CD4-positive, alpha-beta memory T cell (primary cell): ENCODE results near the gene RBM23. TPM values are rescaled to one million over a fixed set of nuclear protein-coding genes. Genes with fewer than 3 reads are reported as not detected.

Experiments
- CTCF ChIA-PET: fragments of 350-600 bp; sonication (Branson Sonifier 250); formaldehyde crosslinking; loops from one replicate; lab custom pipeline; 2021; ENCODE audit warnings: inconsistent platforms; ENCODE audit not compliant: partially characterized antibody; lab: Charles Lee
- POLR2A ChIA-PET: fragments of 350-600 bp; sonication (Branson Sonifier 250); formaldehyde crosslinking; loops from one replicate; lab custom pipeline; 2021; ENCODE audit not compliant: partially characterized antibody; lab: Charles Lee
- DNase-seq, 5 donors: peaks; one replicate each; pipeline versions ENCODE4 v3.0.0 to v3.0.0-alpha.2; 2020 to 2022; ENCODE audit warnings: mixed read lengths in 1 of 5
- H3K27ac ChIP-seq: one replicate; pipeline ENCODE4 v1.7.0; 2013; ENCODE audit warnings: low read depth, low read length
- H3K27me3 ChIP-seq: 2 replicates; pipeline ENCODE4 v1.7.0; 2013; ENCODE audit warnings: mild to moderate bottlenecking, low read length, moderate library complexity; ENCODE audit not compliant: insufficient read depth
- H3K36me3 ChIP-seq: 2 replicates; pipeline ENCODE4 v1.7.0; 2013; ENCODE audit warnings: mild to moderate bottlenecking, low read length, moderate library complexity; ENCODE audit not compliant: insufficient read depth
- H3K4me1 ChIP-seq: 2 replicates; pipeline ENCODE4 v1.7.0; 2013; ENCODE audit warnings: mild to moderate bottlenecking, low read length, moderate library complexity; ENCODE audit not compliant: insufficient read depth
- H3K4me3 ChIP-seq, 2 donors: one replicate each; pipeline ENCODE4 v1.7.0; 2013; ENCODE audit warnings: low read length in 2 of 2, mild to moderate bottlenecking in 1 of 2
- H3K9me3 ChIP-seq, 2 donors: one replicate each; pipeline ENCODE4 v1.7.0; 2013; ENCODE audit warnings: low read length in 2 of 2, control low read depth in 1 of 2; ENCODE audit not compliant: control insufficient read depth in 1 of 2
- H3K27ac Mint-ChIP-seq, 7 donors: one replicate each; pipeline ENCODE4 v1.8.0; 2020 to 2021; ENCODE audit warnings: mixed read lengths in 7 of 7, mild to moderate bottlenecking in 6 of 7, inconsistent platforms in 3 of 7, moderate library complexity in 3 of 7
- H3K27me3 Mint-ChIP-seq, 2 donors: one replicate each; pipeline ENCODE4 v1.8.0; 2020 to 2021; ENCODE audit warnings: mixed read lengths in 2 of 2
- H3K36me3 Mint-ChIP-seq, 2 donors: one replicate each; pipeline ENCODE4 v1.8.0; 2020 to 2021; ENCODE audit warnings: mixed read lengths in 2 of 2, inconsistent platforms in 1 of 2, mild to moderate bottlenecking in 1 of 2
- H3K4me1 Mint-ChIP-seq, 4 donors: one replicate each; pipeline ENCODE4 v1.8.0; 2020 to 2021; ENCODE audit warnings: mixed read lengths in 4 of 4, mild to moderate bottlenecking in 1 of 4
- H3K4me3 Mint-ChIP-seq, 8 donors: one replicate each; pipeline ENCODE4 v1.8.0; 2020 to 2021; ENCODE audit warnings: mixed read lengths in 8 of 8, mild to moderate bottlenecking in 7 of 8, moderate library complexity in 6 of 8, inconsistent platforms in 3 of 8
- H3K9me3 Mint-ChIP-seq, 8 donors: one replicate each; pipeline ENCODE4 v1.8.0; 2020 to 2021; ENCODE audit warnings: mixed read lengths in 8 of 8, mild to moderate bottlenecking in 5 of 8, inconsistent platforms in 3 of 8, moderate library complexity in 1 of 8
- intact Hi-C: fragments of 100-400 bp; cut with micrococcal nuclease; formaldehyde crosslinking; loops from one replicate; pipeline ENCODE4 v1.15.1; 2023
- polyA plus RNA-seq, 2 donors: library from polyadenylated mRNA; unstranded; fragments of 300-500 nt; fragmentation: Illumina TruSeq; gene quantifications; one replicate each; pipeline ENCODE4 v1.2.3, GENCODE V29; 2021
- total RNA-seq, 2 experiments: library from RNA; stranded (reverse); gene quantifications; one replicate each; pipeline ENCODE4 v1.2.3, GENCODE V29; 2021

The RBM23 gene
- total and polyA plus RNA-seq, 4 experiments from 2014 or later, result 57.1 to 123 (median 88.6) TPM

DNA sequence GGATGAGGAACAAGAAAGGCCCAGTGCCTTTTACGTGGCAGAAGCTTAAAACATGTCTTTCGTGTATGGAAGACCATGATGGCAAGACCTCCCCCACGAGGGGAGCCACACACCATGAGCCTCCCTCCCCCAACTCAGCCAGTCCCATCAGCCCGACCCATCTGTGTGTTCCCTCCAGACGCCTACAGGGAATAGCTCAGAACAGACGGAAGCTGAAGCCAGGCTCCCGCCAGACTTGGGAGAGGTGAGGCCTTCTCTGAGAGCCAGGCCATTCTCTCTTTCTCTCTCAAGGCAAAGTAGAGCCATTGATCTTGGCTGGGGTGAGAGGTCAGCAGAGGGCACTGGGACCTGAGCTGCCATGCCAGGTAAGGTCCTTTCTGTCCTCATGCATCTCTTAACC lies 26.5 kb downstream of the RBM23 start:
- Histone ChIP-seq H3K27me3 (no peaks in the 10 kb centered on the region), H3K4me3 (no peak overlapping the region), H3K9me3 (no peaks in the 10 kb centered on the region), H3K27ac (no peak overlapping the region), H3K36me3 (no peaks in the 10 kb centered on the region), H3K4me1 (peaks cover 28% of the 10 kb centered on the region)
- H3K4me1 Mint-ChIP-seq, result peaks cover 18 to 30% (median 24%) of the 10 kb centered on the region in 4 donors
- H3K36me3 Mint-ChIP-seq, result peaks cover 7 to 12% of the 10 kb centered on the region in 2 donors
- no peak overlapping the region for H3K4me3 Mint-ChIP-seq
- ChIA-PET POLR2A (interaction anchor here (0.8 to 1.1 kb wide), 2 partner anchors 10 to 20 kb away, joined by 3 read pairs; no protein-coding TSS in a partner anchor), CTCF (interaction anchor here (1.3 to 5.5 kb wide), 2 partner anchors 9 to 19 kb away, joined by 5 to 59 read pairs; no protein-coding TSS in a partner anchor)
- no peaks in the 10 kb centered on the region for H3K9me3 Mint-ChIP-seq
- H3K27ac Mint-ChIP-seq, result peak overlapping the region in 1 of 7 donors; percentile 27
- H3K27me3 Mint-ChIP-seq, result no peaks in the 10 kb centered on the region
- DNase-seq, result no peak
- intact Hi-C loops, result no loop called here

- Histone ChIP-seq H3K27ac (no peak overlapping the region), H3K9me3 (no peaks in the 10 kb centered on the region), H3K4me1 (peaks cover 41% of the 10 kb centered on the region), H3K4me3 (no peak overlapping the region), H3K36me3 (no peaks in the 10 kb centered on the region), H3K27me3 (no peaks in the 10 kb centered on the region)
- peak overlapping the region in 3 of 7 donors; percentile 64 to 95 (median 72) for H3K27ac Mint-ChIP-seq
- H3K36me3 Mint-ChIP-seq, result peaks cover 8 to 12% of the 10 kb centered on the region in 2 donors
- ChIA-PET POLR2A (interaction anchor here (1.0 to 10.8 kb wide), 5 partner anchors 9 to 60 kb away, joined by 3 to 208 read pairs (median 8); partner anchors contain the start of genes LRP10, MRPL52 and RBM23), CTCF (interaction anchor here (0.9 to 11.4 kb wide), 6 partner anchors 11 to 320 kb away, joined by 3 to 191 read pairs (median 36); partner anchors contain the start of gene LRP10)
- intact Hi-C loops, result no loop called here
- H3K4me1 Mint-ChIP-seq, result peaks cover 27 to 48% (median 36%) of the 10 kb centered on the region in 4 donors
- H3K4me3 Mint-ChIP-seq, result peak overlapping the region in 2 of 8 donors; percentile 25 to 39
- no peak for DNase-seq
- peaks cover 0 to 2% (median 0%) of the 10 kb centered on the region in 8 donors for H3K9me3 Mint-ChIP-seq
- no peaks in the 10 kb centered on the region for H3K27me3 Mint-ChIP-seq
Measured at GRCh38 chr14:22890416-22890815, 28.5 kb downstream of the RBM23 start.

GRCh38 chr14:22888662-22889061 lies 30.3 kb downstream of the RBM23 start:
- intact Hi-C loops, result no loop called here
- no peak overlapping the region for H3K4me3 ChIP-seq
- peak overlapping the region; percentile 68 for H3K27ac ChIP-seq

GRCh38 chr14:22887990-22888378 lies 31.0 kb downstream of the RBM23 start:
- Mint-ChIP-seq H3K36me3 (peaks cover 6 to 9% of the 10 kb centered on the region in 2 donors), H3K4me1 (peaks cover 32 to 72% (median 53%) of the 10 kb centered on the region in 4 donors), H3K4me3 (peak overlapping the region; percentile 87 to 97 (median 94)), H3K27me3 (no peaks in the 10 kb centered on the region), H3K27ac (peak overlapping the region; percentile 93 to 99 (median 97)), H3K9me3 (peaks cover 0 to 2% (median 0%) of the 10 kb centered on the region in 8 donors)
- POLR2A ChIA-PET, result interaction anchor here (0.7 to 10.8 kb wide), 13 partner anchors 8 to 891 kb away, joined by 3 to 208 read pairs (median 6); partner anchors contain the start of genes ACIN1, C14orf119, DAD1 and LRP10
- Histone ChIP-seq H3K4me3 (peak overlapping the region; percentile 24 to 30), H3K27me3 (no peaks in the 10 kb centered on the region), H3K9me3 (no peaks in the 10 kb centered on the region), H3K36me3 (no peaks in the 10 kb centered on the region), H3K4me1 (peaks cover 48% of the 10 kb centered on the region), H3K27ac (peak overlapping the region; percentile 68)
- peak in 3 of 5 donors; percentile 24 to 47 (median 37) for DNase-seq
- CTCF ChIA-PET, result interaction anchor here (0.8 to 11.4 kb wide), 11 partner anchors 9 to 318 kb away, joined by 3 to 191 read pairs (median 5); partner anchors contain the start of genes LRP10 and MRPL52
- intact Hi-C loops, result loop anchor here (1.0 to 2.0 kb wide), 5 partner anchors 12 to 59 kb away; partner anchors contain the start of genes LRP10, MRPL52, PRMT5 and RBM23

More at GRCh38 chr14:22888662-22889061, 30.3 kb downstream of the RBM23 start:
- POLR2A ChIA-PET, result interaction anchor here (0.7 to 10.8 kb wide), 16 partner anchors 8 to 677 kb away, joined by 3 to 208 read pairs (median 5); partner anchors contain the start of genes ACIN1, C14orf119, DAD1 and LRP10
- Histone ChIP-seq H3K4me1 (peaks cover 45% of the 10 kb centered on the region), H3K36me3 (no peaks in the 10 kb centered on the region), H3K27me3 (no peaks in the 10 kb centered on the region), H3K9me3 (no peaks in the 10 kb centered on the region)
- peak overlapping the region; percentile 87 to 97 (median 94) for H3K4me3 Mint-ChIP-seq
- peak; percentile 29 to 47 (median 40) for DNase-seq
- H3K4me1 Mint-ChIP-seq, result peaks cover 30 to 66% (median 49%) of the 10 kb centered on the region in 4 donors
- peak overlapping the region; percentile 93 to 99 (median 97) for H3K27ac Mint-ChIP-seq
- CTCF ChIA-PET, result interaction anchor here (0.9 to 11.4 kb wide), 11 partner anchors 9 to 318 kb away, joined by 3 to 191 read pairs (median 5); partner anchors contain the start of genes LRP10 and MRPL52
- H3K36me3 Mint-ChIP-seq, result peaks cover 6 to 12% of the 10 kb centered on the region in 2 donors
- H3K9me3 Mint-ChIP-seq, result peaks cover 0 to 2% (median 0%) of the 10 kb centered on the region in 8 donors
- H3K27me3 Mint-ChIP-seq, result no peaks in the 10 kb centered on the region

- Mint-ChIP-seq H3K4me1 (peaks cover 34 to 77% (median 56%) of the 10 kb centered on the region in 4 donors), H3K27ac (peak overlapping the region; percentile 93 to 99 (median 97)), H3K4me3 (peak overlapping the region; percentile 87 to 97 (median 94)), H3K27me3 (no peaks in the 10 kb centered on the region), H3K36me3 (peaks cover 6 to 8% of the 10 kb centered on the region in 2 donors), H3K9me3 (peaks cover 0 to 2% (median 0%) of the 10 kb centered on the region in 8 donors)
- intact Hi-C loops, result loop anchor here (1.0 to 2.0 kb wide), 5 partner anchors 13 to 58 kb away; partner anchors contain the start of genes LRP10, MRPL52, PRMT5 and RBM23
- Histone ChIP-seq H3K4me1 (peaks cover 54% of the 10 kb centered on the region), H3K27ac (peak overlapping the region; percentile 68), H3K36me3 (no peaks in the 10 kb centered on the region), H3K27me3 (no peaks in the 10 kb centered on the region), H3K9me3 (no peaks in the 10 kb centered on the region), H3K4me3 (peak overlapping the region; percentile 24 to 30)
- CTCF ChIA-PET, result interaction anchor here (0.8 to 11.4 kb wide), 12 partner anchors 9 to 317 kb away, joined by 3 to 191 read pairs (median 10); partner anchors contain the start of genes LRP10 and MRPL52
- peak; percentile 61 to 84 (median 68) for DNase-seq
- POLR2A ChIA-PET, result interaction anchor here (0.9 to 10.8 kb wide), 18 partner anchors 9 to 890 kb away, joined by 3 to 208 read pairs (median 8); partner anchors contain the start of genes DAD1, LRP10, MRPL52 and OXA1L
Measured at GRCh38 chr14:22887260-22887989, 31.5 kb downstream of the RBM23 start.

DNA sequence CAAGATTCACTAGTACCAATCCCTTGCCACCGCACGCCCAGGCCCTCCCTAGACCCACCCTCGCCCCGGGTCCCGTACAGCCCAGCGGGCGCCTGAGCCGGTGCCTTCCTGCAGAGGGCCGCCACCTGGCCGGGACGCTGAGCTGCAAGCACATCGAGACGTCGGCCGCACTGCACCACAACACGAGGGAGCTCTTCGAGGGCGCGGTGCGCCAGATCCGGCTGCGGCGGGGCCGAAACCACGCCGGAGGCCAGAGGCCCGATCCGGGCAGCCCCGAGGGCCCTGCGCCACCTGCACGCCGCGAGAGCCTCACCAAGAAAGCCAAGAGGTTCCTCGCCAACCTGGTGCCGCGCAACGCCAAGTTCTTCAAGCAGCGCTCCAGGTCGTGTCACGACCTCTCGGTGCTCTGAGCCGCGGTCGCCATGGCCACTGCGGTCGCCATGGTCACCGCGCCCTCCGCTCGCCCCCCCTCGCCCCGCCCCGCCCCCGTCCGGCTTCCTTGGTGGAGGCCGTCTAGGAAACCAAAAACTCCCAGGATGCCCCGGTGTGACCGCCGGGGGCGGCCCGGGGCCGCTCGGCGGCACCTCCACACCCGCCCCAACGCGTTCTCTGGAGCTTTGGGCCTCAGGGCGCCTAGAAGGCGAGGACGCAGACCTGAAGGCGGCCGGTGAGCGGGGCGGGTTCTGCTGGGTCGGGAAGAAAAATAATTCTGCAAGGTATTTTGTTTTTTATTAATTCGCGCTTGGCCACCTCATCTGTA lies 32.3 kb downstream of the RBM23 start:
- H3K36me3 Mint-ChIP-seq, result peaks cover 6 to 8% of the 10 kb centered on the region in 2 donors
- ChIA-PET CTCF (interaction anchor here (0.5 to 11.4 kb wide), 14 partner anchors 9 to 317 kb away, joined by 3 to 191 read pairs (median 6); partner anchors contain the start of genes LRP10 and MRPL52), POLR2A (interaction anchor here (0.6 to 10.8 kb wide), 21 partner anchors 9 to 890 kb away, joined by 3 to 208 read pairs (median 6); partner anchors contain the start of genes ACIN1, C14orf119, DAD1 and LRP10)
- H3K9me3 Mint-ChIP-seq, result peaks cover 0 to 2% (median 0%) of the 10 kb centered on the region in 8 donors
- no peaks in the 10 kb centered on the region for H3K27me3 ChIP-seq
- H3K4me1 Mint-ChIP-seq, result peaks cover 34 to 85% (median 59%) of the 10 kb centered on the region in 4 donors
- no peaks in the 10 kb centered on the region for H3K27me3 Mint-ChIP-seq
- peak; percentile 73 to 85 (median 78) for DNase-seq
- H3K4me3 Mint-ChIP-seq, result peak overlapping the region; percentile 87 to 97 (median 94)
- peak overlapping the region; percentile 68 for H3K27ac ChIP-seq
- intact Hi-C loops, result loop anchor here (1.0 to 2.0 kb wide), 5 partner anchors 14 to 57 kb away; partner anchors contain the start of genes LRP10, MRPL52, PRMT5 and RBM23
- no peaks in the 10 kb centered on the region for H3K36me3 ChIP-seq
- peak overlapping the region; percentile 24 to 30 for H3K4me3 ChIP-seq
- no peaks in the 10 kb centered on the region for H3K9me3 ChIP-seq
- peak overlapping the region; percentile 93 to 99 (median 97) for H3K27ac Mint-ChIP-seq
- peaks cover 57% of the 10 kb centered on the region for H3K4me1 ChIP-seq
